AG04450 (cell line): Measurements from ENCODE around the gene RNASE8. TPM values are rescaled to one million over a fixed set of nuclear protein-coding genes. Genes with fewer than 3 reads are reported as not detected.
A peak's percentile ranks its signal among the peaks of the same experiment; 100 is the strongest.

ENCODE experiments used
- CTCF ChIA-PET: fragments of 300-600, 350-600 bp; formaldehyde crosslinking; extraction: SDS; loops from one replicate; lab custom pipeline; 2022; ENCODE audit warnings: antibody characterized with exemption, inconsistent platforms; lab: Charles Lee
- POLR2A ChIA-PET: fragments of 350-600 bp; formaldehyde crosslinking; extraction: SDS; loops from one replicate; lab custom pipeline; 2021; ENCODE audit warnings: antibody characterized with exemption, inconsistent platforms; lab: Yijun Ruan, JAX
- DNase-seq: peaks from one replicate; pipeline ENCODE4 v3.0.0-alpha.2; 2011; ENCODE audit warnings: low read depth, low spot score
- H3K27ac ChIP-seq: one replicate; pipeline ENCODE4 v1.5.1; 2012; ENCODE audit warnings: low read depth, low read length, control low read depth
- H3K27me3 ChIP-seq: one replicate; pipeline ENCODE4 v1.6.0; 2012; ENCODE audit warnings: low read length; ENCODE audit not compliant: control insufficient read depth, insufficient read depth
- H3K4me3 ChIP-seq: 2 replicates; pipeline ENCODE4 v1.5.1; 2011; ENCODE audit warnings: mild to moderate bottlenecking, low read depth, low read length, control low read depth
- H3K9me3 ChIP-seq: 2 replicates; pipeline ENCODE4 v1.5.1; 2012; ENCODE audit warnings: low read length; ENCODE audit not compliant: control insufficient read depth, insufficient read depth
- polyA plus RNA-seq: library from polyadenylated mRNA; depleted of rRNA; stranded (reverse); fragments of >200 nt; gene quantifications from 2 replicates; pipeline ENCODE4 v1.2.3, GENCODE V29; 2011
- TF ChIP-seq, protein P1 (sequence below): IDR thresholded peaks from 2 replicates; pipeline ENCODE4 v1.5.1; 2011; ENCODE audit warnings: low read depth, low read length, control low read depth, inconsistent platforms

RNASE8 gene
- polyA plus RNA-seq, 1 experiment, result not detected

DNA sequence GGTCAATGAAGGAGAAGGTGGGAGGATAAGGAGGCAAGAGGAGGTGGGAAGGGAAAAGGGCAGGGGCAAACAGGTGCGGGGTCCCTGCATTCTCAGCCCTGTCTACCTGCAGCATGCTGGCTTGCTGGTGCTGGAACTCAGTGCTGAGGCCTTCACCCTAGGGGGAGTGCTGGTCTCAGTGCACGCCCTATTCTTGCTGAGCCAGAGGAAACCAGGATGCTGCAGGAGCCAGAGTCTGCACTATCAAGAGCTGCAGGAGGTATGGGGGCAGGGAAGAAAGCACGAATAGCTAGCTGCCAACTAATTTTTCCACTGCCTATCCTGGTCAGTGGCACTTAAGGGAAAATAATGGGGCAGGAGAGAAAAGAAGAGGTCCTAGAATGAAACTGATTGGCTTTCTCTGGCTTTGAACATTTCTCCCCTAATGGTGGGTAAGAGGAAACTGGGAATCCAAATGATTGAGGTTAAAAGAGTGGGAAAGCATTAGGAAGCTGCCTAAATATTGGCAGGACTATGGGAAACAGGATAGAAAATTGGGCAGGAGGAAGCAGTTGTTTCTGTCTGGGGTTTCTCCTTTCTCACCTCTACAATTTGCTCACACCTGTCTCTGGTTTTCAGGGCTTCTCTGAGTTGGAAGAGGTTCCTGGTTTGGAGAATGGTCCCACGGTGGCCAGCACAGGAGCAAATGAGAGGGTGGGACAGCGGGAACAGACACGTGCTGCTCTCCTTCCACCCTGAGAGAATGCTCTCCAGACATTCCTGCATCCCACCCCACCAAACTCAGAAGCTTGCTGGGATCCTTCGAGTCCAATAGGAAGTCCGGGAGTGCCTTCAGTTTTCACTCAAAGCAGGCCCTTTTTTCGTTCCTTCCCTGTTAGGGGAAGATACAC is 45.1 kb downstream of the RNASE8 start:
- H3K9me3 ChIP-seq, result no peaks in the 10 kb centered on the region; the same call in 1 of the 2 replicates
- peaks cover 9% of the 10 kb centered on the region for H3K27me3 ChIP-seq
- CTCF ChIA-PET, result interaction anchor here (0.6 to 9.6 kb wide), 16 partner anchors 9 to 454 kb away, joined by 3 to 310 read pairs (median 16); partner anchors contain the start of genes ARHGEF40 and SLC39A2
- POLR2A ChIA-PET, result interaction anchor here (1.1 to 2.4 kb wide), 4 partner anchors 14 to 84 kb away, joined by 3 to 24 read pairs (median 6); partner anchors contain the start of gene ARHGEF40
- DNase-seq, result no peak
- no peak overlapping the region for H3K27ac ChIP-seq
- H3K4me3 ChIP-seq, result peak overlapping the region; percentile 75
- TF ChIP-seq, protein P1, sequence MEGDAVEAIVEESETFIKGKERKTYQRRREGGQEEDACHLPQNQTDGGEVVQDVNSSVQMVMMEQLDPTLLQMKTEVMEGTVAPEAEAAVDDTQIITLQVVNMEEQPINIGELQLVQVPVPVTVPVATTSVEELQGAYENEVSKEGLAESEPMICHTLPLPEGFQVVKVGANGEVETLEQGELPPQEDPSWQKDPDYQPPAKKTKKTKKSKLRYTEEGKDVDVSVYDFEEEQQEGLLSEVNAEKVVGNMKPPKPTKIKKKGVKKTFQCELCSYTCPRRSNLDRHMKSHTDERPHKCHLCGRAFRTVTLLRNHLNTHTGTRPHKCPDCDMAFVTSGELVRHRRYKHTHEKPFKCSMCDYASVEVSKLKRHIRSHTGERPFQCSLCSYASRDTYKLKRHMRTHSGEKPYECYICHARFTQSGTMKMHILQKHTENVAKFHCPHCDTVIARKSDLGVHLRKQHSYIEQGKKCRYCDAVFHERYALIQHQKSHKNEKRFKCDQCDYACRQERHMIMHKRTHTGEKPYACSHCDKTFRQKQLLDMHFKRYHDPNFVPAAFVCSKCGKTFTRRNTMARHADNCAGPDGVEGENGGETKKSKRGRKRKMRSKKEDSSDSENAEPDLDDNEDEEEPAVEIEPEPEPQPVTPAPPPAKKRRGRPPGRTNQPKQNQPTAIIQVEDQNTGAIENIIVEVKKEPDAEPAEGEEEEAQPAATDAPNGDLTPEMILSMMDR, result no peak

DNA sequence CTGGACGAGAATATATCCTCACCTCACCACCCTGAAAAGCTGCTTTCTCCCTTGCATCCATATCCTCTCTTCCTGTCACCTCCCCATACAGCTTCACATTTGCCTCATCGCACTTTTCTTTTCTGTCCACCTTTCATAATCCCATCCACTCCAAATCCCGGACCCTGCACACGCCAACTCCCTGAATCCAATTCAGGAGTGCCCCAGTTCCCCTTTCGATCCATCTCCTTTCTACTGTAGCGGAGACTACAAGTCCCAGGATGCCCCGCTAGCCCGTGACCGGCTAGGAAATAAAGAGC is 45.7 kb downstream of the RNASE8 start:
- TF ChIP-seq, protein P1, result no peak
- peaks cover 9% of the 10 kb centered on the region for H3K27me3 ChIP-seq
- H3K4me3 ChIP-seq, result peak overlapping the region; percentile 75
- H3K9me3 ChIP-seq, result no peaks in the 10 kb centered on the region; the same call in 1 of the 2 replicates
- POLR2A ChIA-PET, result interaction anchor here (1.1 to 2.4 kb wide), 5 partner anchors 14 to 89 kb away, joined by 3 to 24 read pairs (median 7); partner anchors contain the start of gene ARHGEF40
- no peak for DNase-seq
- H3K27ac ChIP-seq, result peak overlapping the region; percentile 98
- CTCF ChIA-PET, result interaction anchor here (0.6 to 9.6 kb wide), 19 partner anchors 10 to 454 kb away, joined by 3 to 310 read pairs (median 11); partner anchors contain the start of genes ARHGEF40 and SLC39A2

DNA sequence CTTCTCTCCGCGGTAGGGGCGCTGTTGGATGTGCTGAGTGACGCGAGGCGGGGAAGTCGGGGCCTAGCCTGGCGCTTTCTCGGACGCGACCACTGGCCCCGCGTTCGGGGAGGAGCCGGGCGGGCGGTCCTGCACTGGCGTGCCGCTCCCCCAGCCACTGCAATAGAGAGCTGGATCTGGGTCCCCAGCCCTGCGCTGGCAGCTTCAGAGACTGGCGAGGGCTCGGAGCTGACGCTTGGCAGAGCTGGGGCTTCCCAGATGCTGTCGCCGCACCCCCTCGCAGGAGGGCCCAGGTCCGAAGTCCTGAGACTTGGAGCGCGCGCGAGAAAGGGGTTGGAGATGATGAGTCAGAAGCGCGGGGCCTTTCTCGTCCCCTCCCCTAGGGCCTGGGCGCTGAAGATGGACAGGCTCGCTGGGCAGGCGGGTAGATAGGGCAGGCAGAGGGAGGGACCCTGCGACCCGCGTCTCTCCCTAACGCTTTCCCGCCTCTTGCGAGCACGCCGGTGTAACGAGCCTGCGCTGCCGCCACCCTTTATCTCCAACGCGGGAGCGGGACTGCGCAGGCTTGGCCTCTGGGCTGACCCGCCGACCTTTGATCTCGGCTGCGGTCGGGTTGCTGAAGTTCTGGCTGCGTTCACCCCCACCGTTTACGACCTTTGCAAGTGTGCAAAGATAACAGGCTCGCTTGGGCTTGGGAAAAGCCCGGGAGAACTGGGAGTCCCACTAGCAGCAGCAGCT is 46.3 kb downstream of the RNASE8 start:
- no peaks in the 10 kb centered on the region; the same call in 1 of the 2 replicates for H3K9me3 ChIP-seq
- TF ChIP-seq, protein P1, result peak; percentile 84
- CTCF ChIA-PET, result interaction anchor here (0.6 to 9.6 kb wide), 34 partner anchors 10 to 763 kb away, joined by 3 to 310 read pairs (median 7); partner anchors contain the start of genes ARHGEF40 and SLC39A2

DNA sequence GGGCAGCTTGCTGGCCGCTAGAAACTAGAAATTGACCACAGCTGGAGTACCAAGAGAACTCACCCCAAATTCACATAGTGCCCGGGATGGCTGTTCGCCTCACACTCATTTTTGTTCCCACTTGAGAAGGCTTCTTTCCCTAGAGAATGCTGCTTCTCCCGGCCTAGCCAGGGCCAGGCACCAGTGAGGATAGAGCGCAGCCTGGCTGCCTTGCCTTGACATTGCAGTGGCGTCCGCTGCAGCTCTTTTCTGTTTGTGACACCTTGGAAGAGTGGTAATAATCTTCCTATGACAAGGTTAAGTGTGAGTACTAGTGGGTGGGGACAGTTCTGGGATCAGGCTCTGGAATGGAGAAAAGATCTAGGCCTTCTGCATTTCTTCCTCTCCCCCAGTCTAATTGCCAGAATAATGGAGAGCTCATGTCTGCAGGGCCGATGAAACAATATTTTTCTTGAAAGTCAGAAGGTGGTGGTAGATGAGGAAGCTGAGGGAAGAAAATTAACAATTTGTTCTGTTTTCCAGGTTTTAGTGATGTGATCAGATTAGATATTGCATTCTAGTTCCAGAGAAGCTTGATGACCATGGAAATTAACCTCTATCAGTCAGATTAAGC is 46.9 kb downstream of the RNASE8 start:
- H3K27me3 ChIP-seq, result no peaks in the 10 kb centered on the region
- peak overlapping the region; percentile 98 for H3K27ac ChIP-seq
- ChIA-PET POLR2A (interaction anchor here (0.6 to 2.7 kb wide), 8 partner anchors 9 to 650 kb away, joined by 3 to 24 read pairs (median 8); partner anchors contain the start of genes ARHGEF40 and OSGEP), CTCF (interaction anchor here (0.6 to 9.6 kb wide), 36 partner anchors 11 to 763 kb away, joined by 3 to 310 read pairs (median 6); partner anchors contain the start of genes ARHGEF40 and SLC39A2)
- no peak for DNase-seq
- TF ChIP-seq, protein P1, result peak; percentile 99
- H3K9me3 ChIP-seq, result no peaks in the 10 kb centered on the region; the same call in 1 of the 2 replicates
- H3K4me3 ChIP-seq, result peak overlapping the region; percentile 75

More for the DNA sequence above, 46.3 kb downstream of the RNASE8 start:
- peak; percentile 90 for DNase-seq
- Histone ChIP-seq H3K4me3 (peak overlapping the region; percentile 75), H3K27ac (peak overlapping the region; percentile 98), H3K27me3 (peaks cover 6% of the 10 kb centered on the region)
- POLR2A ChIA-PET, result interaction anchor here (1.1 to 2.7 kb wide), 8 partner anchors 8 to 133 kb away, joined by 3 to 24 read pairs (median 8); partner anchors contain the start of gene ARHGEF40
